Left cardiac atrium (tissue), 4 donors: ENCODE measurements around the gene SETD2. TPM values are rescaled to one million over a fixed set of nuclear protein-coding genes. Genes with fewer than 3 reads are reported as not detected.
A peak's percentile ranks its signal among the peaks of the same experiment; 100 is the strongest.
"Not testable (repeated sequence)": the region's sequence is repeated elsewhere in the genome, so short reads cannot be mapped to it uniquely, and the experiment has no call there.

Source experiments
- ATAC-seq, 2 donors: fragments of 200-7000 bp; cut with Tn5 transposase; one replicate each; pipeline ENCODE4 v1.9.1; 2020; ENCODE audit warnings: mild to moderate bottlenecking in 2 of 2, moderate library complexity in 2 of 2
- DNase-seq: peaks from one replicate; pipeline ENCODE4 v3.0.0-alpha.2; 2020
- intact Hi-C, 2 donors: fragments of 100-400 bp; cut with DNase I; formaldehyde crosslinking; loops; one replicate each; pipeline versions ENCODE4 v1.14.1 to v1.15.1; 2022 to 2023
- total RNA-seq, 2 donors: library from RNA; stranded (reverse); fragmentation: NEBNext Ultra II Directional; extraction: Animal tissue kit (Norgen Biotek cat#: 25700); gene quantifications; one replicate each; pipeline ENCODE4 v1.2.1, GENCODE V29; 2021
- donor health status: DM: no; HTN: yes; CAD: no.
- donor health status: DM: no; HTN: yes; CAD: no; lungs with severe emphysema.
- donor health status: DM: yes; HTN: yes; CAD: no.
- donor health status: Dilated cardiomyopathy.

The SETD2 gene
- total RNA-seq, 2 donors from 2014 or later, result 24.8 to 31.3 TPM

- intact Hi-C loops, result no loop called here
- ATAC-seq (no peak), DNase-seq (no peak)
Observed at GRCh38 chr3:47112997-47113396, 50.9 kb downstream of the SETD2 start.

- no peak for DNase-seq
- intact Hi-C loops, result no loop called here
- ATAC-seq, result no peak
Observed at GRCh38 chr3:47109393-47109792, 54.5 kb downstream of the SETD2 start.

GRCh38 chr3:47108546-47108945, 55.4 kb downstream of the SETD2 start:
- no peak for ATAC-seq
- intact Hi-C loops, result no loop called here
- DNase-seq, result no peak

GRCh38 chr3:47104259-47104658, 59.7 kb downstream of the SETD2 start:
- intact Hi-C loops, result no loop called here
- DNase-seq (no peak), ATAC-seq (no peak)

GRCh38 chr3:47103619-47104018, 60.3 kb downstream of the SETD2 start:
- ATAC-seq, result no peak
- DNase-seq, result no peak
- intact Hi-C loops, result no loop called here

GRCh38 chr3:47102081-47102600, 61.8 kb downstream of the SETD2 start:
- intact Hi-C loops, result no loop called here
- ATAC-seq, result no peak
- DNase-seq, result no peak

GRCh38 chr3:47098910-47099309, 65.0 kb downstream of the SETD2 start:
- no peak for DNase-seq
- intact Hi-C loops, result no loop called here
- ATAC-seq, result no peak

GRCh38 chr3:47097864-47098263, 66.0 kb downstream of the SETD2 start:
- DNase-seq (no peak), ATAC-seq (no peak)
- intact Hi-C loops, result no loop called here

GRCh38 chr3:47096959-47097358, 67.0 kb downstream of the SETD2 start:
- DNase-seq (no peak), ATAC-seq (no peak)
- intact Hi-C loops, result no loop called here

- intact Hi-C loops, result no loop called here
- DNase-seq (no peak), ATAC-seq (no peak)
Observed at GRCh38 chr3:47092090-47092489, 71.8 kb downstream of the SETD2 start.

- intact Hi-C loops, result no loop called here
- DNase-seq (no peak), ATAC-seq (no peak)
Observed at GRCh38 chr3:47089630-47090029, 74.3 kb downstream of the SETD2 start.

GRCh38 chr3:47086071-47086470, 77.8 kb downstream of the SETD2 start:
- intact Hi-C loops, result no loop called here
- ATAC-seq, result no peak
- no peak for DNase-seq

- no peak for ATAC-seq
- intact Hi-C loops, result no loop called here
Observed at GRCh38 chr3:47083786-47084185, 80.1 kb downstream of the SETD2 start.

GRCh38 chr3:47082519-47082918, 81.4 kb downstream of the SETD2 start:
- DNase-seq (no peak), ATAC-seq (no peak)
- intact Hi-C loops, result no loop called here

More at GRCh38 chr3:47083786-47084185, 80.1 kb downstream of the SETD2 start:
- DNase-seq, result no peak

- DNase-seq (no peak), ATAC-seq (no peak)
- intact Hi-C loops, result no loop called here
Observed at GRCh38 chr3:47079432-47079831, 84.5 kb downstream of the SETD2 start.

GRCh38 chr3:47073685-47074084, 90.2 kb downstream of the SETD2 start:
- intact Hi-C loops, result no loop called here
- ATAC-seq (peak in 1 of 2 donors; percentile 71), DNase-seq (no peak)

GRCh38 chr3:47070770-47071169, 93.1 kb downstream of the SETD2 start:
- intact Hi-C loops, result no loop called here
- ATAC-seq (no peak), DNase-seq (no peak)

- DNase-seq, intact Hi-C loops, ATAC-seq: not testable (repeated sequence)
Observed at GRCh38 chr3:47066259-47066658, 97.7 kb downstream of the SETD2 start.

- ATAC-seq (no peak), DNase-seq (no peak)
- intact Hi-C loops, result no loop called here
Observed at GRCh38 chr3:47065681-47066080, 98.2 kb downstream of the SETD2 start.

GRCh38 chr3:47065058-47065457, 98.9 kb downstream of the SETD2 start:
- ATAC-seq (no peak), DNase-seq (no peak)
- intact Hi-C loops, result no loop called here

- DNase-seq (no peak), ATAC-seq (peak in 1 of 2 donors; percentile 25)
- intact Hi-C loops, result no loop called here
Observed at GRCh38 chr3:47057212-47057671, 106.7 kb downstream of the SETD2 start.

GRCh38 chr3:47056705-47057104, 107.2 kb downstream of the SETD2 start:
- DNase-seq (no peak), ATAC-seq (no peak)
- intact Hi-C loops, result no loop called here
